GM19193 (cell line): ENCODE results near the gene OR10A5.

Experiments used
- POLR2A ChIP-seq: IDR thresholded peaks from 4 replicates; pipeline ENCODE4 v1.6.1; 2011; ENCODE audit not compliant: insufficient read depth, insufficient read length; ENCODE audit errors: extremely low read depth

OR10A5 gene, protein sequence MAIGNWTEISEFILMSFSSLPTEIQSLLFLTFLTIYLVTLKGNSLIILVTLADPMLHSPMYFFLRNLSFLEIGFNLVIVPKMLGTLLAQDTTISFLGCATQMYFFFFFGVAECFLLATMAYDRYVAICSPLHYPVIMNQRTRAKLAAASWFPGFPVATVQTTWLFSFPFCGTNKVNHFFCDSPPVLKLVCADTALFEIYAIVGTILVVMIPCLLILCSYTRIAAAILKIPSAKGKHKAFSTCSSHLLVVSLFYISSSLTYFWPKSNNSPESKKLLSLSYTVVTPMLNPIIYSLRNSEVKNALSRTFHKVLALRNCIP

DNA sequence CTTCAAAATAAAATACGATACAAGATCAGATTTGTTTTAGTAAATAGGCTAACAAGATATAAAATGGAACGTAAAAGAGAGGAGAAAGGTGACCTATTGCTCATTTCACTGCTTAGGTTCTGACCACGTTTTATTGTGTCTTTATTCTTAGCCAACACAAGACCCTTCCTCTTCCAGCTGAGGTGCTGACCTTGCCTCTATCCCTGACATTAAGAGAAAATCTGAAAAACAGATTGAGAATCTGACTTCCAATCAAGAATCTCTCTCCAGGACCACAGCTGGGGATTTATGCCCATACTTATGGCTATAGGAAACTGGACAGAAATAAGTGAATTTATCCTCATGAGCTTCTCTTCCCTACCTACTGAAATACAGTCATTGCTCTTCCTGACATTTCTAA, at the start of gene OR10A5:
TSS of gene OR10A5 (plus strand) at position 301 of the 400 bp plus-strand sequence. CDS start at position 301, 0 bp downstream.
- no peak for TF ChIP-seq POLR2A

DNA sequence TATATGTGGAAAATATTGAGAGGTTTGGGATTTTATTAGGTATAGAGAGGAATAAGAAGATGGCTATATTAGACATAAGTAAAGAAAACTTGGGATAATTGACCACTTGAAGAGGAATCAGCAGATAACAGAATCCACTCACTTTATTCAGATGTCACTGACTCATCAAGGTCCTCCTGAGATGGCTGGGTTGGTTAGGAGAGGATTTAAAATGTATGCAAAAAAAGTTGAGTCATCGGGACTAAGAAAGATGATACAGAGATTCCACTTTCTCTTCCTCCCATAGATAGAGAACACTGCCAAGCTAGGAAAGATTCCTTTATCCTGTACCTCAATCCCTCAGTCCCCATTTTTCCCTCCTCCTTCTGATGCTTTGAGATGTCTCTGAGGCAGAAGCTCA, 46.1 kb upstream of the OR10A5 start, which contains the start of gene OR6A2:
TSS of gene OR6A2 (minus strand) at position 288 of the 400 bp plus-strand sequence. CDS start 3,981 bp downstream, outside the sequence.
- TF ChIP-seq POLR2A: no peak

DNA sequence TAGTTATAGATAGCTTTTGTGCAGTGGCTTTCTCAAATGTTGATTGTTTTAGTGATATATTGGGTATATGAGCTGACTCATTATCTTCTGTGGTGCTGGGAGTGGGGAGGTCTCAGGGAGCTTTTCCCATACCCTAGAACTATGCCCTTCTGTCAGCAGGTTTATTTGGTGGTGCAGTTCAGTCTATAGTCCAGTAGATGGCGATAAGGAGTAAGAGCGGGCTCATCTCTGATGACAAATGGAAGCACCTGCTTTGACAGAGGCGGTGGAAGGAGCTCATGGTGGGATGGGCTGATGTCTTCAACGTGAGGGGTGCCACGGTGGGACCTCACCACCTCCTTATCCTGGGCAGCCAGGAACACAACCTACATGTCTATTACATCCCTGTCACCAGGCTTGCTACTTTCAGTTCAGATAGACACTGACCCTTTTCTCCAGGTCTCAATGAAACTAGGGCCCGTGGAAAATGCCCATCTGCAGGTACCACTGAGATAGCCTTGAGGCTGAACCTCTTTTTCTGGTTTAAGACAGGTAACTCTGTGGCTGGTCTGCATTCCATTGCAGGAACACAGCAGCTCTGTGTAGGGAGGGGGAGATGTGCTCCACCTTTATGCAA, 33.0 kb upstream of the OR10A5 start:
- TF ChIP-seq POLR2A: no peak

DNA sequence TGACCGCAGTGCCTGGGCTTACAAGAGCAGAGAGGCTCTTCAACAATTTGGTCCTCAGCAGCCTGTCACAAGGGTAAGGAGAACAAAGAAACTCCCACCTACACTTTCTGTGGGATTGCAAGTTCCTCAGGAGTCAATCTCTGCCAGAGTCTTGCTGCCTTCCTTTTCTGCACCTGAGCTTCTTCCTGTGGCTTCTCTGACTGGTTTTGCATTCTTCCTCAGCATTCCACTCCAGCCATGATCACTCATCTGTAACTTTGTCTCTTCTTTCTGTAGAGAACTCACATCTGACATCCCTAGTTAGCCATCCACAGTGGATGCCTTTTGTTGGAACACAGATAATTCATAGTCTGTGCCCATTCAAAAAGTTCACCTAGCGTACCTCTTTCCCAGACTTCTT, 31.8 kb upstream of the OR10A5 start:
- TF ChIP-seq POLR2A: no peak

DNA sequence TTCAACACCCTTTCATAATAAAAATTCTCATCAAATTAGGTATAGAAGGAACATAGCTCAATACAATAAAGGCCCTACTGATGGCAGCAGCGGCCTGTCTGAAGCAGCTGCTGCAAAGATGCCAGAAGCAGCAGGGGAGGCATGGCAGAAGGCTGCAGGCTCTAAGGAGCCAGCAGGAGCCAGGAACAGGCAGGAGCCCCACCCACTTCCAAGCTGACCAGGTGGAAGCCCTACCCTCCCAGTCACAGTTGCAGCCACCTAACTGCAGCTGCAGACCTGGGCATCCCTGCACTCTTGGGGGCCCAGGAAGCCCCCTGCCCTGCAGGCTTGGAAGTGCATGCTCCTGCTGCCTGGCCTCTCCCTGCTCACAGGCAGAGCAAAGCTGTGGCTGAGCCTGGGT, 27.8 kb upstream of the OR10A5 start:
- TF ChIP-seq POLR2A: no peak

DNA sequence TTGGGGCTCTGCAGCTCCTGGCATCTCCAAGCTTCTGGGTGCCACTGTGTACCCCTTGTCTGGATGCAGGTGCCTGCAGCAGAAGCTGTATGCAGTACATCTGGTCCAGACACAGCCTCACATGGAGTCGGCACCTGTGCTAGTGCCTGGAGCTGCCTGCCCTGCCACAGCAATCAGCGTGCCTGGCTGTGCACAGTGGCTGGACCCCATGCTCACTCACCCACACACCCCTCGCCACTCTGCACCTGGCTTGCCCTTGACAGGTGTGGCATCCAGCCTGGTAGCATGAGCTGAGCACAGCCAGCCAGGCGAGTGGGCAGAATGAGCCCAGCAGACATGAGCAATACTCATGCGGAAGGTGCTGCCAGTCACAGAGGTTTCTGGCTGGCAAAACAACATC, 26.5 kb upstream of the OR10A5 start:
- TF ChIP-seq POLR2A: no peak

DNA sequence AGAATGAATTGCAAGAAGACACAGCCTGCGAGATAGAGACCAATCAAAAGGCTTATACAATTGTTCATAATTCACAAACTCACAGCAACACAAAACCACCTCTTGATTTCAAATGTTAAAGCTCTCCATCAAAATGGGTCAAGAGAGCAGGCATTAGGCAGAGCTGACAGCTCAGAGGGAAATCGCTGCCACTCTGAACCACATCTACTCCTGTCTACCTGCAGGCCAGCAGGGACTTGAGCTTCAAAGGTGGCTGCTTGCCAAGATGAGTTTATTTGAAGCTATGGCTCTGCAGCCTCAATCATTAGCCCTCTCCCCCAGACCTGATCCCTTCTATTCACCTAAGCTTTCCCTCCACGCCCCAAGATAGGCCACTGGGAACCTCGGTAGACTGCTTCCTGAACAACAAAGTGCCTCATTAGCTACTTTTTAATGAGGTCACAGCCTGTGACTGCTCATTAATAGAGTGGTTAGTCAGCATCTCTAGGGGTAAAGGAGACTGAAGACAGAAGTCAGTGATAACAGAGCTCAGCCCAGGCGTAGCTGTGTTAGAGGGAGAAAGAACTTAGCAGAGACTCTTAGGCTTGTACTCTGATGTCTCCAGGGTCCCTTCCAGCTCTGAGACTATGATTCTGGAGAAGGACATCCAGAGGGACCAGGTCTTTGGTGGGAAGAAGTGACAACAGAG, 21.2 kb upstream of the OR10A5 start:
- TF ChIP-seq POLR2A: no peak

DNA sequence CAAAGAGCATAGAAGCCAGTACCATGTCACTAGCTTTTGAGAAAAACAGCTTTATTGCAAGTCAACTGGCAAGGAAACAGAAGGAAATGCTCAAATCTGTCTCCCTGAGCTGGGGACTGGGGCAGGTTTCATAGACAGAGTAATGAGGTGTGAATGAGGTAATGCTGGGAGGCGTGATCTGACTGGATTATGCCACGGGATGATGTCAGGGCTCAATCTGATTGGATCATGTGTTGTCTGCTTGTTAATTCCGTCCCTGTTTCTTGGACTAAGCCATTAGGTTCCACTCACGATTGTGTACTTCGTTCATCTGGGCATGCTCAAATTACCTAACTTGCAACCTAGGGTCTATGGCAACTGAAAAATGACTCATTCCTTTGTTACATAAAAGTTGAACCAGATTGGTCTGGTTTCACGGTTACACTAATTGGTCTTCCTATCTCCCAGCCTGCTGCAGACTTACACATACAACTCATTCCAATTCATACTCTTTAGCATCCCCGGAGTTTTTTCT, 20.2 kb upstream of the OR10A5 start:
- TF ChIP-seq POLR2A: no peak

DNA sequence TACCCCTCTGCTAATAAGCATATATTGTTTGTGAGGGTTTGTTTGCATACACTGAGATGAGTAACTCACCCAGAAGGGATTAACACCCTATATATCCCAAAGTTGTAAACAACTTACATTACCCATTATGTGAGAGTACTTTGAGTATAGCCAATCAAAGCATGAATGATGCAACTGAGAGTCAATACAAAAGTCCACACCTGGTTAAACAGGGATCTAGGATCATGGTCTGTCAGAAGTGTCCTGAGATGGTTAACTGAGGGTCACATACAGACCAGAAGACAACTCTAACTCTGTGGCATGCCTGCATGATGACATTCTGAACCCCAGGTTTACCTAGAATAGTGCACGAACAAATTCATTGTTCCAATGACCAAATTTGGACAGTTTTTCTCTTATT, 17.4 kb upstream of the OR10A5 start:
- no peak for TF ChIP-seq POLR2A

DNA sequence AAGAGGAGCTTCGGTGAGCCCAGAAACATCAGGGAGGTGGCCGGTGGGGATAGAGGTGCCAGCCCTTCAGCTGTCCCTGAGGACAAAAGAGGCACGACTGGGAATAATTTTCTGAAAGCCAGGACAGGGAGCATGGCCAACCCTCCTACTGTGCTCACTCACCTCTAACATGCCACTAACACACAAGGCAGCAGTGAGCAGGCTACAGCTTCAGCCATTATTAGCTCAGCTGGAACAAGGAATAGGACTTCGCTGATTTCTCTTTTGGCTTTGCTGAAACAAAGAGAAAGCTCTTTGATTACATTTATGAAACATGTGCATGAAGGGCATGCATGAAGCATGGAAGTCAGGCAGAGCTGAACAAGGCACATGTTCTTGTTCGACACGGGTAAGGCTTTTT, 12.1 kb upstream of the OR10A5 start:
- TF ChIP-seq POLR2A: no peak

DNA sequence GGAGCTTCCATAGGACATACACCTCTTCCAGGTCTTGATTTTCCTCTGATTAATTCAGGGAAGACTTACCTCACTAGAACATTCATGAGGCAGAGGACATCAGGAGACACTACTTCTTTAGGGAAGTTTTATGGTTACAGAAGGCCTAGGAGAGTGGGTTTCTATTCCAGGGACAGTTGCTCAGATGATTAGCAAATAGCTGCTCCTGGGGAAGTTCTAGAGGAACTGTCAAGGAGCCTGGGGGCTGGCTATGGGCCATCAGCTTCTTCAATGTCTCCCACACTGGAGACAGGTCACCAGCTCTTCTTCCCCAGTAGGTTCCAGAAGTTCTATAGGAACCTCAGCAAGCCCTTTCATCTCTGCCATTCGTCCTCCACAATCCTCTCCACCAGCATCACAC, 11.5 kb upstream of the OR10A5 start:
- no peak for TF ChIP-seq POLR2A

DNA sequence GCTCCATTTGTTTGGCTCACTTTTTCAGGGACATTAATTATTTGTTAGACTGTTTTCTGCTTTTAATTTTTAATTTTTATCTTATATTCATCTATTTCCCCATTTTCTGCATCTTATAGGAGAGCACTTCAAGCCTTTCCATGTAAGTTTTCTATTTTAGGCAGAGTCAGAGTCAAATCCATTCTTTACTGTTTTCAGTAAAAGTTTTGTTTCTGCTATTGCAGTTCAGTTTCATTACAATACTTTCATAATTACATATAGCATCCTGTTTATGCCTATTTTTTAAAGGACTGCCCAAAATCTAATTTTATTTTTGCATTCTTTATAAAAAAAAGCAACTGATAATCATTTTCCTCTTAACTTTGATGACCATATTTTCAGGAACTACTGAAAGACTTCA, 3.8 kb upstream of the OR10A5 start:
- no peak for TF ChIP-seq POLR2A

DNA sequence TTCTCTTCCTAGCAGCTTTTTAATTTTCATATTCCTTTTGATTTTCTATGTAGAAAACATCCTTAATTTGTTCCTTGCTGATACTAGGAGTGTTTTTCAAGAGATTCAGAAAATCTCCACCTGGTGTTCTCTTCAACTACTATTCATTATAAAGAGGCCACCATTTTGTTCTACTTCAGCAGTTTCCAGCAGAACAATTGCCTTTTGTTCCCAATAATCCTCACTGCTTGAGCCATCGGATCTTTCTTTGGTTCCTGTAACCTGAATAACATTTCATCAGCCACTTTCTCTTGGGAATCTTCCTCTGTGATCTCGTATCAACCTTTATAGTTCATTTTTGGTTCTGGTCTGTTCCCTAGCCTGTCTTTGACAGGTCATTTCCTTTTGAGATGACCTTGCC, 1.8 kb upstream of the OR10A5 start:
- no peak for TF ChIP-seq POLR2A

DNA sequence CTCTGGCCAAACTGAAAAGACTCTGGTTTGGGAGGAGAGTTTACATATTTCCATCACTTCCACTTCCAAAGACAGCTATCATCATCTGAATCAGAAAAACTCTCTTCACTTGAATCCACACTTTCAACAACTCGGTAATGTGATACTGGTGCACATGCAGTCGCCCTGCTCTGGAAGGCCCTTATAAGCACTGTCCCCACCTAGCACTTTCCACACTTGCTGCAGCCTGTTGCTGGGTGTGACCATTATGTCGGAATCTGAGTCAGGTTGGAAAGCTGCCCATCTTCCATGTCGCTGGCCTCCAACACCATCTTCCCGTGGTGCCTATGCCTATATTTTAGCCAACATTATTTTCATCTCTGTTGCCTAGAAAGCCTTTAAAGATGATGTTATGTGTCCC, 1.1 kb upstream of the OR10A5 start:
- no peak for TF ChIP-seq POLR2A

DNA sequence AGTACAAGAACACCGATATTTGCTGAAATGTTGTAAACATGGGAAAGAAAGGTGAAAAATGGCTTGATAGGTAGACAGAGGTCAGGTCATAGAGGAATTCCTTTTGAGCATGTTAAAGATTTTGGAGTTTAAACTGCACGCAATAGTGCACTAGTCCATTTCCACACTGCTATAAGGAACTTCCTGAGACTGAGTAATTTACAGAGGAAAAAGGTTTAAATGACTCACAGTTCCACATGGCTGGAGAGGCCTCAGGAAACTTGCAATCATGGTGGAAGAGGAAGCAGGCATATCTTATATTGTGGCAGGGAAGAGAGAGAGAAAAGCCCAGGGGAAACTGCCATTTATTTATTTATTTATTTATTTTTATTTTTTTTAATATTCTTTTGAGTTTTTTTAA, 5.0 kb downstream of the OR10A5 start:
- no peak for TF ChIP-seq POLR2A
